ACC112 (cell line): Measurements from ENCODE around the gene GDF7.

Experiments used
- H2AFZ ChIP-seq: fragments of 200-600 bp; sonication (generic); one replicate; pipeline ENCODE4 v1.6.0; 2017; ENCODE audit warnings: antibody characterized with exemption, low read length; ENCODE audit not compliant: unreplicated experiment
- H3K27ac ChIP-seq: fragments of 200-600 bp; sonication (generic); 2 replicates; pipeline ENCODE4 v1.5.1; 2014; ENCODE audit warnings: low read depth, mild to moderate bottlenecking, antibody characterized with exemption, low read length, moderate library complexity
- H3K27me3 ChIP-seq: fragments of 200-600 bp; sonication (generic); 2 replicates; pipeline ENCODE4 v1.6.1; 2014; ENCODE audit warnings: mild to moderate bottlenecking, antibody characterized with exemption, low read length, moderate library complexity, mixed read lengths; ENCODE audit not compliant: insufficient read depth
- H3K36me3 ChIP-seq: fragments of 200-600 bp; sonication (generic); 2 replicates; pipeline ENCODE4 v1.6.1; 2016; ENCODE audit warnings: mild to moderate bottlenecking, antibody characterized with exemption, low read length, moderate library complexity, mixed read lengths; ENCODE audit not compliant: insufficient read depth
- H3K4me1 ChIP-seq: fragments of 200-600 bp; sonication (generic); one replicate; pipeline ENCODE4 v1.6.1; 2016; ENCODE audit warnings: low read length, mixed read lengths; ENCODE audit not compliant: insufficient read depth, unreplicated experiment, control insufficient read depth
- H3K4me3 ChIP-seq: fragments of 200-600 bp; sonication (generic); 2 replicates; pipeline ENCODE4 v1.5.1; 2014; ENCODE audit warnings: mild to moderate bottlenecking, low read depth, low read length
- H3K79me2 ChIP-seq: fragments of 200-600 bp; sonication (generic); one replicate; pipeline ENCODE4 v1.6.0; 2016; ENCODE audit warnings: low read length; ENCODE audit not compliant: control insufficient read depth, unreplicated experiment, insufficient read depth

Gene GDF7

GRCh38 chr2:20623241-20623640, 43.7 kb upstream of the GDF7 start:
- Histone ChIP-seq H3K27ac (no peak overlapping the region), H3K79me2 (no peaks in the 10 kb centered on the region), H3K27me3 (no peaks in the 10 kb centered on the region), H3K4me3 (no peak overlapping the region), H2AFZ (no peak overlapping the region), H3K4me1 (peaks cover 17% of the 10 kb centered on the region), H3K36me3 (no peaks in the 10 kb centered on the region)

GRCh38 chr2:20623741-20624155, 43.2 kb upstream of the GDF7 start:
- Histone ChIP-seq H3K27ac (no peak overlapping the region), H3K27me3 (no peaks in the 10 kb centered on the region), H2AFZ (no peak overlapping the region), H3K4me3 (no peak overlapping the region), H3K36me3 (no peaks in the 10 kb centered on the region), H3K79me2 (no peaks in the 10 kb centered on the region), H3K4me1 (peaks cover 12% of the 10 kb centered on the region)

GRCh38 chr2:20624156-20624883, 42.6 kb upstream of the GDF7 start:
- peaks cover 6% of the 10 kb centered on the region for H3K4me1 ChIP-seq
- H3K79me2 ChIP-seq, result no peaks in the 10 kb centered on the region
- H3K4me3 ChIP-seq, result no peak overlapping the region
- H3K36me3 ChIP-seq, result no peaks in the 10 kb centered on the region
- H2AFZ ChIP-seq, result no peak overlapping the region
- no peak overlapping the region for H3K27ac ChIP-seq
- no peaks in the 10 kb centered on the region for H3K27me3 ChIP-seq

- Histone ChIP-seq H3K27me3 (no peaks in the 10 kb centered on the region), H2AFZ (no peak overlapping the region), H3K36me3 (no peaks in the 10 kb centered on the region), H3K27ac (no peak overlapping the region), H3K79me2 (no peaks in the 10 kb centered on the region), H3K4me1 (no peaks in the 10 kb centered on the region), H3K4me3 (no peak overlapping the region)
Observed at GRCh38 chr2:20624884-20625485, 42.0 kb upstream of the GDF7 start.

GRCh38 chr2:20625491-20626391, 41.2 kb upstream of the GDF7 start:
- no peaks in the 10 kb centered on the region for H3K4me1 ChIP-seq
- H3K4me3 ChIP-seq, result no peak overlapping the region

GRCh38 chr2:20626392-20626697, 40.6 kb upstream of the GDF7 start:
- no peaks in the 10 kb centered on the region for H3K36me3 ChIP-seq
- no peak overlapping the region for H3K27ac ChIP-seq
- no peaks in the 10 kb centered on the region for H3K4me1 ChIP-seq
- H2AFZ ChIP-seq, result no peak overlapping the region
- no peaks in the 10 kb centered on the region for H3K79me2 ChIP-seq
- H3K27me3 ChIP-seq, result no peaks in the 10 kb centered on the region
- no peak overlapping the region for H3K4me3 ChIP-seq

More at GRCh38 chr2:20625491-20626391, 41.2 kb upstream of the GDF7 start:
- H3K27me3 ChIP-seq, result no peaks in the 10 kb centered on the region
- H3K79me2 ChIP-seq, result no peaks in the 10 kb centered on the region
- no peak overlapping the region for H3K27ac ChIP-seq
- H3K36me3 ChIP-seq, result no peaks in the 10 kb centered on the region
- H2AFZ ChIP-seq, result no peak overlapping the region

GRCh38 chr2:20626698-20627513, 40.0 kb upstream of the GDF7 start:
- Histone ChIP-seq H3K79me2 (no peaks in the 10 kb centered on the region), H3K4me1 (no peaks in the 10 kb centered on the region), H2AFZ (no peak overlapping the region), H3K27ac (no peak overlapping the region), H3K36me3 (no peaks in the 10 kb centered on the region), H3K4me3 (no peak overlapping the region), H3K27me3 (no peaks in the 10 kb centered on the region)

- H3K4me1 ChIP-seq, result no peaks in the 10 kb centered on the region
Observed at GRCh38 chr2:20627712-20628380, 39.1 kb upstream of the GDF7 start.

GRCh38 chr2:20629181-20629580, 37.8 kb upstream of the GDF7 start:
- Histone ChIP-seq H3K27me3 (no peaks in the 10 kb centered on the region), H3K4me3 (no peak overlapping the region), H3K79me2 (no peaks in the 10 kb centered on the region), H3K36me3 (no peaks in the 10 kb centered on the region), H3K4me1 (peaks cover 2% of the 10 kb centered on the region), H2AFZ (no peak overlapping the region), H3K27ac (no peak overlapping the region)

More at GRCh38 chr2:20627712-20628380, 39.1 kb upstream of the GDF7 start:
- Histone ChIP-seq H2AFZ (no peak overlapping the region), H3K27ac (no peak overlapping the region), H3K27me3 (no peaks in the 10 kb centered on the region), H3K36me3 (no peaks in the 10 kb centered on the region), H3K4me3 (no peak overlapping the region), H3K79me2 (no peaks in the 10 kb centered on the region)
